GM19455 (cell line): Measurements from ENCODE around the gene LPCAT1.
"Not testable (repeated sequence)": the region's sequence is repeated elsewhere in the genome, so short reads cannot be mapped to it uniquely, and the experiment has no call there.

ENCODE experiments used
- ATAC-seq: cut with Tn5 transposase; IDR thresholded peaks from one replicate; pipeline ENCODE4 v1.9.1; 2021; ENCODE audit not compliant: unreplicated experiment

Gene LPCAT1

GRCh38 chr5:1510151-1510561 is 13.6 kb downstream of the LPCAT1 start:
- ATAC-seq: no peak

GRCh38 chr5:1509346-1510085 is 14.2 kb downstream of the LPCAT1 start:
- ATAC-seq: no peak

GRCh38 chr5:1508659-1509290 is 15.0 kb downstream of the LPCAT1 start:
- ATAC-seq: no peak

- no peak for ATAC-seq
Observed at GRCh38 chr5:1507961-1508658, 15.7 kb downstream of the LPCAT1 start.

GRCh38 chr5:1507457-1507856 is 16.3 kb downstream of the LPCAT1 start:
- no peak for ATAC-seq

- no peak for ATAC-seq
Observed at GRCh38 chr5:1507014-1507375, 16.8 kb downstream of the LPCAT1 start.

- no peak for ATAC-seq
Observed at GRCh38 chr5:1506242-1507013, 17.3 kb downstream of the LPCAT1 start.

GRCh38 chr5:1505506-1506241 is 18.1 kb downstream of the LPCAT1 start:
- ATAC-seq: no peak

GRCh38 chr5:1505089-1505488 is 18.7 kb downstream of the LPCAT1 start:
- not testable (repeated sequence) for ATAC-seq

GRCh38 chr5:1504617-1505016 is 19.1 kb downstream of the LPCAT1 start:
- ATAC-seq: no peak

GRCh38 chr5:1504069-1504595 is 19.6 kb downstream of the LPCAT1 start:
- no peak for ATAC-seq

- no peak for ATAC-seq
Observed at GRCh38 chr5:1503241-1504068, 20.3 kb downstream of the LPCAT1 start.

- no peak for ATAC-seq
Observed at GRCh38 chr5:1502737-1503120, 21.0 kb downstream of the LPCAT1 start.

- no peak for ATAC-seq
Observed at GRCh38 chr5:1502046-1502736, 21.6 kb downstream of the LPCAT1 start.

- no peak for ATAC-seq
Observed at GRCh38 chr5:1501372-1502045, 22.3 kb downstream of the LPCAT1 start.

GRCh38 chr5:1500411-1501091 is 23.2 kb downstream of the LPCAT1 start:
- ATAC-seq: no peak

GRCh38 chr5:1499851-1500250 is 23.9 kb downstream of the LPCAT1 start:
- no peak for ATAC-seq
